Thyroid gland (tissue), 4 donors: ENCODE measurements around the gene CLEC1A. TPM values are rescaled to one million over a fixed set of nuclear protein-coding genes. Genes with fewer than 3 reads are reported as not detected.

ENCODE experiments used
- DNase-seq, 2 donors: peaks; one replicate each; pipeline ENCODE4 v3.0.0-alpha.2; 2019
- H3K27ac ChIP-seq, 3 donors: fragments of 200-600 bp; sonication (generic); 1 replicate in 2 of 3; 2 replicates in 1 of 3; pipeline ENCODE4 v1.5.1; 2016 to 2019; ENCODE audit warnings: mild to moderate bottlenecking in 1 of 3, moderate library complexity in 1 of 3
- H3K27me3 ChIP-seq: fragments of 200-600 bp; sonication (generic); one replicate; pipeline ENCODE4 v1.5.1; 2019
- H3K36me3 ChIP-seq, 2 donors: fragments of 200-600 bp; sonication (generic); one replicate each; pipeline ENCODE4 v1.5.1; 2016 to 2019
- H3K4me1 ChIP-seq, 2 donors: fragments of 200-600 bp; sonication (generic); one replicate each; pipeline ENCODE4 v1.5.1; 2017 to 2019
- H3K4me3 ChIP-seq, 3 donors: fragments of 200-600 bp; sonication (generic); replicated peaks in 1 of 3; 1 replicate in 2 of 3; 2 replicates in 1 of 3; pipeline ENCODE4 v1.5.1; 2016; ENCODE audit warnings: mild to moderate bottlenecking in 1 of 3
- H3K9me3 ChIP-seq: fragments of 200-600 bp; sonication (generic); one replicate; pipeline ENCODE4 v1.5.1; 2017
- POLR2A ChIP-seq, 2 donors: fragments of 450-650 bp; IDR thresholded peaks; one replicate each; pipeline ENCODE4 v1.6.1; 2017; ENCODE audit warnings: antibody characterized with exemption in 2 of 2, mild to moderate bottlenecking in 2 of 2, moderate library complexity in 1 of 2
- WGBS, 2 donors: methylation state at CpG; one replicate each; pipeline ENCODE4 v1.1.5; 2017; 5-methylcytosine and 5-hydroxymethylcytosine counted together
- intact Hi-C: fragments of 100-400 bp; cut with DNase I; formaldehyde crosslinking; loops from one replicate; pipeline ENCODE4 v1.15.1; 2023
- total RNA-seq, 4 donors: library from RNA; depleted of rRNA; stranded (reverse); fragments of >200 nt; gene quantifications; one replicate each; pipeline ENCODE4 v1.2.3, GENCODE V29; 2016
- TF ChIP-seq, protein P1 (sequence below), 6 experiments: fragments of 200-600 bp in 3 of 6; fragments of 450-650 bp in 3 of 6; sonication (generic) in 3 of 6; IDR thresholded peaks; one replicate each; pipeline ENCODE4 v1.5.1; 2016 to 2019; ENCODE audit warnings: antibody characterized with exemption in 6 of 6, mild to moderate bottlenecking in 2 of 6, inconsistent platforms in 1 of 6, moderate library complexity in 1 of 6

Gene CLEC1A, protein sequence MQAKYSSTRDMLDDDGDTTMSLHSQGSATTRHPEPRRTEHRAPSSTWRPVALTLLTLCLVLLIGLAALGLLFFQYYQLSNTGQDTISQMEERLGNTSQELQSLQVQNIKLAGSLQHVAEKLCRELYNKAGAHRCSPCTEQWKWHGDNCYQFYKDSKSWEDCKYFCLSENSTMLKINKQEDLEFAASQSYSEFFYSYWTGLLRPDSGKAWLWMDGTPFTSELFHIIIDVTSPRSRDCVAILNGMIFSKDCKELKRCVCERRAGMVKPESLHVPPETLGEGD
- total RNA-seq = 1 to 10 TPM; 2.5 to 9.7 (median 5.2) TPM

DNA sequence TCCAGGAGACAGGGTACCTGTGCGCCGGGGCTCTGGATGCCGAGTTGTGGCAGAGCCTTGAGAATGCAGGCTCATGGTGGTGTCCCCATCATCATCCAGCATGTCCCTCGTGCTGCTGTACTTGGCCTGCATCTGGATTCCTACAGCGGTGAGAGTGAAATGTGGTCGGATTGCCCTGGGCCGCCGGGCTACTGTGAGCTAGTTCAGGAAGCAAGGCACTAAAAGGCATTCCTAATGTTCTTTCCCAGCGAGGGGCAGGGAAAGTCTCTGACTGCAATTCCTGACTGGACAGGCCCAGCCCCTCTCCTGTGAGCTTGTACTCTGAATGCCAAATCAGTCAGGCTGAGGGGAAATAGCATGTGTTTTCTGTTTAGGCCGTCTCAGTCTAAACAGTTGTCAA is at the start of gene CLEC1A:
Gene CLEC1A, minus strand, starts transcription at position 195 of the 400 bp plus-strand sequence. Its CDS starts 63 bp downstream, at position 132.
- Histone ChIP-seq H3K4me1 (peaks cover 3 to 5% of the 10 kb centered on the region in 2 donors), H3K9me3 (no peaks in the 10 kb centered on the region), H3K4me3 (peak within 1 kb of the TSS in 1 of 3 donors; percentile 9), H3K27ac (peak within 1 kb of the TSS; percentile 12 to 80 (median 35)), H3K36me3 (no peaks in the 10 kb centered on the region), H3K27me3 (no peaks in the 10 kb centered on the region)
- peak; percentile 5 for DNase-seq
- intact Hi-C loops = no loop called here
- WGBS, 2 donors = 43 to 55% methylated on average over 9 to 10 of the region's 10 CpGs
- TF ChIP-seq POLR2A (IDR thresholded peaks at IDR 0.05) = peak in 1 of 2 donors; percentile 47
- TF ChIP-seq, protein P1, sequence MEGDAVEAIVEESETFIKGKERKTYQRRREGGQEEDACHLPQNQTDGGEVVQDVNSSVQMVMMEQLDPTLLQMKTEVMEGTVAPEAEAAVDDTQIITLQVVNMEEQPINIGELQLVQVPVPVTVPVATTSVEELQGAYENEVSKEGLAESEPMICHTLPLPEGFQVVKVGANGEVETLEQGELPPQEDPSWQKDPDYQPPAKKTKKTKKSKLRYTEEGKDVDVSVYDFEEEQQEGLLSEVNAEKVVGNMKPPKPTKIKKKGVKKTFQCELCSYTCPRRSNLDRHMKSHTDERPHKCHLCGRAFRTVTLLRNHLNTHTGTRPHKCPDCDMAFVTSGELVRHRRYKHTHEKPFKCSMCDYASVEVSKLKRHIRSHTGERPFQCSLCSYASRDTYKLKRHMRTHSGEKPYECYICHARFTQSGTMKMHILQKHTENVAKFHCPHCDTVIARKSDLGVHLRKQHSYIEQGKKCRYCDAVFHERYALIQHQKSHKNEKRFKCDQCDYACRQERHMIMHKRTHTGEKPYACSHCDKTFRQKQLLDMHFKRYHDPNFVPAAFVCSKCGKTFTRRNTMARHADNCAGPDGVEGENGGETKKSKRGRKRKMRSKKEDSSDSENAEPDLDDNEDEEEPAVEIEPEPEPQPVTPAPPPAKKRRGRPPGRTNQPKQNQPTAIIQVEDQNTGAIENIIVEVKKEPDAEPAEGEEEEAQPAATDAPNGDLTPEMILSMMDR (IDR thresholded peaks at IDR 0.05) = no peak

DNA sequence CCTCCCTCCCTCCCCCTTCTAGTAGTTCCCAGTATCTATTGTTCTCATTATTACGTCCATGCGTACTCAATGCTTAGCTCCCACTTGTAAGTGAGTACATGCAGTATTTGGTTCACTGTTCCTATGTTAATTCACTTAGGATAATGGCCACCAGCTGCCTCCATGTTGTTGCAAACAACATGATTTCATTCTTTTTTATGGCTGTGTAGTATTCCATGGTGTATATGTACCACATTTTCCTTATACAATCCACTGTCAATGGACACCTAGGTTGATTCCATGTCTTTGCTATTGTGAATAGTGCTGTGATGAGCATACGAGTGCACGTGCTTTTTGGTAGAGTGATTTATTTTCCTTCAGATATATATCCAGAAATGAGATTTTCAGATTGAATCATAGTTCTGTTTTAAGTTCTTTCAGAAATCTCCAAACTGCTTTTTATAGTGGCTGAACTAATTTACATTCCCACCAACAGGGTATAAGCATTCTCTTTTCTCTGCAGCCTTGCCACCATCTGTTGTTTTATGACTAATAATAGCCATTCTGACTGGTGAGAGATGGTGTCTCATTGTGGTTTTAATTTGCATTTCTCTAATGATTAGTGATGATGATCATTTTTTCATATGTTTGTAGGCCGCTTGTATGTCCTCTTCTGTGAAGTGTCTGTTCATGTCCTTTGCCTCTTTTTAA is 49.1 kb upstream of the CLEC1A start:
- DNase-seq = no peak
- H3K4me1 ChIP-seq = peaks cover under 1 to 1% of the 10 kb centered on the region in 2 donors
- H3K27me3 ChIP-seq = no peaks in the 10 kb centered on the region
- TF ChIP-seq POLR2A (IDR thresholded peaks at IDR 0.05) = no peak
- TF ChIP-seq, protein P1 (IDR thresholded peaks at IDR 0.05) = no peak
- H3K36me3 ChIP-seq = no peaks in the 10 kb centered on the region
- intact Hi-C loops = no loop called here
- no peak overlapping the region for H3K27ac ChIP-seq
- H3K4me3 ChIP-seq = no peak overlapping the region
- 90 to 94% methylated on average over 5 of the region's 5 CpGs for WGBS, 2 donors
- no peaks in the 10 kb centered on the region for H3K9me3 ChIP-seq

GRCh38 chr12:10142976-10143589 is 44.3 kb upstream of the CLEC1A start:
- no peak for DNase-seq
- no peaks in the 10 kb centered on the region for H3K27me3 ChIP-seq
- no peaks in the 10 kb centered on the region for H3K4me1 ChIP-seq
- no peak for TF ChIP-seq POLR2A (IDR thresholded peaks at IDR 0.05)
- TF ChIP-seq, protein P1 (IDR thresholded peaks at IDR 0.05) = no peak
- H3K36me3 ChIP-seq = no peaks in the 10 kb centered on the region
- WGBS, 2 donors = 0% methylated on average over 1 of the region's 1 CpG
- intact Hi-C loops = no loop called here
- no peak overlapping the region for H3K4me3 ChIP-seq
- no peaks in the 10 kb centered on the region for H3K9me3 ChIP-seq
- no peak overlapping the region for H3K27ac ChIP-seq

DNA sequence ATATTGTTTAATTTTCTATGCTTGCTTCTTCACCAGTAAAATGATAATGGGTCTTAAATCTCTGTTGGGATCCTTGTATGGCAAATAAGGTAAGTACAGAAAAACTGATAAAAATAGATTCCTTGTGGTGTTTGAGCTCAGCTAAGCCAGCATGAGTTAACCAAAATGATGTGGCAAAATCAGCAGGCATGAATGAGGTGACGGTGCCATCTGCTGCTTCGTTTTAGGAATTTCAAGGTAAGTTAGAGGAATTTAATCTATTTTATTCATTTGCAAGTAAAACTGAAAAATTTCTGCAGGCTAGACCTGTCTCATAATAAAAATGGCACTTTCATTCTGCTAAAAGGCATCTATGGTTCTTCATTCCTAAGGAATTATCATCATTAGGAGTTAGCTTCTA is 41.2 kb upstream of the CLEC1A start:
- peak in 1 of 2 donors; percentile 10 for DNase-seq
- H3K4me1 ChIP-seq = no peaks in the 10 kb centered on the region
- no peak for TF ChIP-seq POLR2A (IDR thresholded peaks at IDR 0.05)
- TF ChIP-seq, protein P1 (IDR thresholded peaks at IDR 0.05) = peak in 4 of 6 experiments; percentile 32 to 44 (median 43)
- no peak overlapping the region for H3K27ac ChIP-seq
- WGBS, 2 donors = 13 to 18% methylated on average over 2 of the region's 2 CpGs
- no peak overlapping the region for H3K4me3 ChIP-seq
- no peaks in the 10 kb centered on the region for H3K27me3 ChIP-seq
- no peaks in the 10 kb centered on the region for H3K9me3 ChIP-seq
- intact Hi-C loops = no loop called here
- no peaks in the 10 kb centered on the region for H3K36me3 ChIP-seq
